GM12878 (cell line): ENCODE results near the gene PREX1. TPM values are rescaled to one million over a fixed set of nuclear protein-coding genes. Genes with fewer than 3 reads are reported as not detected.

Source experiments
- ATAC-seq: fragments of 200-7000 bp; cut with Tn5 transposase; 3 replicates; pipeline ENCODE4 v1.9.1; 2020; ENCODE audit warnings: mild to moderate bottlenecking, moderate library complexity
- BruUV-seq: library from RNA; stranded (reverse); fragments of 400-500 nt; replicated peaks from 2 replicates; lab custom pipeline; 2021; lab: Mats Ljungman, UMichigan
- CTCF ChIA-PET: fragments of 300-600 bp; sonication (Branson Sonifier 250); formaldehyde crosslinking; extraction: SDS; loops from one replicate; lab custom pipeline; 2021; ENCODE audit warnings: inconsistent platforms; lab: Yijun Ruan, JAX
- POLR2A ChIA-PET: fragments of 350-600 bp; formaldehyde crosslinking; extraction: SDS; loops from one replicate; lab custom pipeline; 2021; ENCODE audit warnings: inconsistent platforms; lab: Charles Lee
- RAD21 ChIA-PET: fragments of 300-600 bp; sonication (Branson Sonifier 250); formaldehyde crosslinking; loops from one replicate; lab custom pipeline; 2023; ENCODE audit warnings: antibody characterized with exemption; ENCODE audit not compliant: unreplicated experiment; lab: Charles Lee
- SMC1A ChIA-PET: fragments of 300-600 bp; sonication (Branson Sonifier 250); formaldehyde crosslinking; loops from one replicate; lab custom pipeline; 2023; ENCODE audit not compliant: unreplicated experiment, uncharacterized antibody; lab: Charles Lee
- DNase-seq: peaks from one replicate; pipeline ENCODE4 v3.0.0-alpha.2; 2011; ENCODE audit warnings: low read depth, low spot score
- FAIRE-seq: peaks from 3 replicates; lab custom pipeline; 2011; peaks lifted over from hg19 to GRCh38; lab: Jason Lieb, UNC
- H2AFZ ChIP-seq: 2 replicates; pipeline ENCODE4 v1.6.0; 2011; ENCODE audit warnings: low read depth, low read length, control low read depth; ENCODE audit not compliant: control insufficient read depth
- H3K27ac ChIP-seq: 2 replicates; pipeline ENCODE4 v1.5.1; 2011; ENCODE audit warnings: control low read depth; ENCODE audit not compliant: control insufficient read depth, insufficient read depth
- H3K27me3 ChIP-seq, 2 experiments: replicated peaks in 1 of 2; 2 replicates each; pipeline versions ENCODE4 v1.6.0 to v1.6.1; 2011; ENCODE audit warnings: low read length in 1 of 2; ENCODE audit not compliant: control insufficient read depth in 2 of 2, insufficient read depth in 2 of 2
- H3K36me3 ChIP-seq, 2 experiments: 2 replicates each; pipeline ENCODE4 v1.5.1; 2011; ENCODE audit warnings: low read length in 1 of 2; ENCODE audit not compliant: control insufficient read depth in 2 of 2, insufficient read depth in 2 of 2
- H3K4me1 ChIP-seq: 2 replicates; pipeline ENCODE4 v1.6.1; 2011; ENCODE audit warnings: mild to moderate bottlenecking, low read length, moderate library complexity, mixed read lengths; ENCODE audit not compliant: control insufficient read depth, insufficient read depth
- H3K4me2 ChIP-seq: 2 replicates; pipeline ENCODE4 v1.6.0; 2011; ENCODE audit warnings: control low read depth; ENCODE audit not compliant: control insufficient read depth, insufficient read depth
- H3K4me3 ChIP-seq: fragments of 200-600 bp; sonication (generic); 2 replicates; pipeline ENCODE4 v1.5.1; 2016
- H3K79me2 ChIP-seq: 2 replicates; pipeline ENCODE4 v1.6.0; 2011; ENCODE audit warnings: low read length; ENCODE audit not compliant: control insufficient read depth, insufficient read depth
- H3K9ac ChIP-seq: 2 replicates; pipeline ENCODE4 v1.8.0; 2011; ENCODE audit warnings: low read length, control low read depth, mixed read lengths; ENCODE audit not compliant: control insufficient read depth, insufficient read depth
- H3K9me3 ChIP-seq: replicated peaks from 3 replicates; pipeline ENCODE4 v1.5.1; 2011; ENCODE audit warnings: mild to moderate bottlenecking, low read length; ENCODE audit not compliant: control insufficient read depth, insufficient read depth
- H4K20me1 ChIP-seq: 2 replicates; pipeline ENCODE4 v1.6.0; 2011; ENCODE audit not compliant: control insufficient read depth, insufficient read depth
- EZH2 ChIP-seq: IDR thresholded peaks from 2 replicates; pipeline ENCODE4 v1.6.1; 2012; ENCODE audit warnings: low read depth, mild to moderate bottlenecking, control low read depth, inconsistent platforms, low read length, borderline replicate concordance; ENCODE audit not compliant: control insufficient read depth
- IRF4 ChIP-seq: IDR thresholded peaks from 2 replicates; pipeline ENCODE4 v1.6.1; 2011; ENCODE audit warnings: low read depth, low read length
- KAT2A ChIP-seq: conservative IDR thresholded peaks from 2 replicates; pipeline ENCODE4 v1.6.1; 2011; ENCODE audit warnings: low read depth, low read length; ENCODE audit not compliant: control insufficient read depth
- RB1 ChIP-seq: fragments of 450-650 bp; formaldehyde crosslinking; IDR thresholded peaks from 2 replicates; pipeline ENCODE4 v1.6.1; 2017; ENCODE audit warnings: mild to moderate bottlenecking, borderline replicate concordance
- TARDBP ChIP-seq: IDR thresholded peaks from 2 replicates; pipeline ENCODE4 v1.6.1; 2016; ENCODE audit warnings: borderline replicate concordance
- WGBS: methylation state at CpG from one replicate; pipeline ENCODE4 v1.1.6; 2016; ENCODE audit warnings: low lambda C conversion rate; ENCODE audit not compliant: insufficient replicate concordance, insufficient coverage; ENCODE audit errors: missing lambda C conversion rate; 5-methylcytosine and 5-hydroxymethylcytosine counted together
- in situ Hi-C: fragments of 300-500 bp; cut with MboI; formaldehyde crosslinking; loops from 9 replicates; pipeline ENCODE4 v1.14.3; 2018; ENCODE audit warnings: mixed read lengths
- intact Hi-C: fragments of 100-400 bp; cut with micrococcal nuclease; formaldehyde crosslinking; loops from one replicate; pipeline ENCODE4 v1.14.2; 2022; ENCODE audit not compliant: unreplicated experiment
- polyA plus RNA-seq, 11 experiments: library from polyadenylated mRNA; depleted of rRNA in 4 of 11; unstranded in 6 of 11; stranded (reverse) in 5 of 11; fragments of >200 nt; fragmentation: Nextera tagmentation in 4 of 11; fragmentation: Illumina TruSeq in 1 of 11; extraction: Ambion mirVana in 4 of 11; extraction: Trizol in 1 of 11; gene quantifications; 1 replicate in 1 of 11; 2 replicates in 10 of 11; pipeline versions ENCODE4 v1.2.1 to v1.2.3, GENCODE V29; 2011 to 2016; ENCODE audit warnings: inconsistent platforms in 2 of 11, missing spikeins in 2 of 11, low read depth in 1 of 11
- total RNA-seq, 4 experiments: library from RNA; depleted of rRNA in 3 of 4; stranded (reverse); fragments of >200 nt in 3 of 4; fragmentation: Illumina TruSeq in 1 of 4; extraction: Trizol in 1 of 4; gene quantifications; 2 replicates each; pipeline versions ENCODE4 v1.2.1 to v1.2.3, GENCODE V29; 2013 to 2021

PREX1 gene
- total and polyA plus RNA-seq, 10 of the 15 experiments (the other 5 are each of a cell fraction or from before 2014, with no cell fraction given), result 2.6 to 114 (median 38.9) TPM

GRCh38 chr20:48630342-48631075 lies 197.3 kb downstream of the PREX1 start:
- no TSS peak for BruUV-seq
- no peak for ATAC-seq
- no peaks in the 10 kb centered on the region for H3K4me1 ChIP-seq
- H4K20me1 ChIP-seq, result no peaks in the 10 kb centered on the region; the same call in 1 of the 2 replicates
- FAIRE-seq, result no peak
- no peak overlapping the region for H3K27ac ChIP-seq
- peaks cover 23 to 30% of the 10 kb centered on the region in 2 experiments; a peak in 3 of 4 replicates for H3K36me3 ChIP-seq
- DNase-seq, result no peak
- H3K4me3 ChIP-seq, result no peak overlapping the region
- 93% methylated on average over 18 of the region's 18 CpGs for WGBS
- in situ Hi-C loops (no loop called here), intact Hi-C loops (no loop called here)
- H3K27me3 ChIP-seq, result no peaks in the 10 kb centered on the region
- H3K79me2 ChIP-seq, result no peaks in the 10 kb centered on the region
- H3K9ac ChIP-seq, result no peak overlapping the region
- CTCF ChIA-PET, result interaction anchor here (1.7 kb wide), 1 partner anchor 10 kb away, joined by 8 read pairs; no protein-coding TSS in a partner anchor
- RAD21 ChIA-PET, result no interaction called here
- no peak for TF ChIP-seq RB1
- no peak for TF ChIP-seq EZH2
- no peak for TF ChIP-seq IRF4
- no peaks in the 10 kb centered on the region for H3K9me3 ChIP-seq
- no peak overlapping the region for H3K4me2 ChIP-seq
- SMC1A ChIA-PET, result interaction anchor here (0.9 to 1.3 kb wide), 2 partner anchors 78 to 275 kb away, joined by 3 read pairs; no protein-coding TSS in a partner anchor
- no peak overlapping the region for H2AFZ ChIP-seq
- POLR2A ChIA-PET, result no interaction called here

GRCh38 chr20:48629960-48630315 lies 197.9 kb downstream of the PREX1 start:
- Histone ChIP-seq H3K27ac (no peak overlapping the region), H3K9ac (no peak overlapping the region), H3K4me3 (no peak overlapping the region), H3K4me2 (no peak overlapping the region), H4K20me1 (no peaks in the 10 kb centered on the region; the same call in 1 of the 2 replicates), H2AFZ (no peak overlapping the region), H3K4me1 (no peaks in the 10 kb centered on the region), H3K27me3 (no peaks in the 10 kb centered on the region), H3K36me3 (peaks cover 20 to 31% of the 10 kb centered on the region in 2 experiments; a peak in 3 of 4 replicates), H3K9me3 (no peaks in the 10 kb centered on the region), H3K79me2 (no peaks in the 10 kb centered on the region)
- SMC1A ChIA-PET, result interaction anchor here (0.9 to 1.3 kb wide), 2 partner anchors 79 to 275 kb away, joined by 3 read pairs; no protein-coding TSS in a partner anchor
- no peak for FAIRE-seq
- RAD21 ChIA-PET, result interaction anchor here (0.9 kb wide), 1 partner anchor 9 kb away, joined by 3 read pairs; no protein-coding TSS in a partner anchor
- BruUV-seq, result no TSS peak
- CTCF ChIA-PET, result interaction anchor here (0.5 to 1.7 kb wide), 2 partner anchors 9 to 88 kb away, joined by 3 to 8 read pairs; no protein-coding TSS in a partner anchor
- in situ Hi-C loops, result no loop called here
- TF ChIP-seq TARDBP (no peak), KAT2A (no peak)
- WGBS, result 97% methylated on average over 9 of the region's 9 CpGs
- no peak for ATAC-seq
- intact Hi-C loops, result no loop called here
- DNase-seq, result no peak
- POLR2A ChIA-PET, result no interaction called here
